Muscle layer of colon (tissue), 2 donors: ENCODE data around the gene ASPG.

Experiments used
- H3K27ac ChIP-seq: one replicate; pipeline ENCODE4 v1.7.0; 2013; ENCODE audit warnings: low read depth, mild to moderate bottlenecking, low read length, moderate library complexity
- H3K27me3 ChIP-seq, 2 donors: one replicate each; pipeline ENCODE4 v1.7.0; 2013; ENCODE audit warnings: low read length in 2 of 2, mild to moderate bottlenecking in 2 of 2; ENCODE audit not compliant: insufficient read depth in 2 of 2, control insufficient read depth in 1 of 2
- H3K36me3 ChIP-seq: one replicate; pipeline ENCODE4 v1.7.0; 2013; ENCODE audit warnings: mild to moderate bottlenecking, low read length; ENCODE audit not compliant: insufficient read depth
- H3K4me1 ChIP-seq: one replicate; pipeline ENCODE4 v1.7.0; 2013; ENCODE audit warnings: mild to moderate bottlenecking, low read length; ENCODE audit not compliant: insufficient read depth
- H3K4me3 ChIP-seq, 2 donors: one replicate each; pipeline ENCODE4 v1.7.0; 2013; ENCODE audit warnings: low read length in 2 of 2, low read depth in 1 of 2, mild to moderate bottlenecking in 1 of 2, moderate library complexity in 1 of 2
- H3K9ac ChIP-seq: one replicate; pipeline ENCODE4 v1.7.0; 2013; ENCODE audit warnings: low read length
- H3K9me3 ChIP-seq: one replicate; pipeline ENCODE4 v1.7.0; 2013; ENCODE audit warnings: mild to moderate bottlenecking, low read length
- donor health status: abdominal sarcoma.
- donor health status: Adenocarcinoma of cecum.

ASPG gene

GRCh38 chr14:104051092-104051813 is 34.2 kb upstream of the ASPG start:
- Histone ChIP-seq H3K4me1 (no peaks in the 10 kb centered on the region), H3K27ac (no peak overlapping the region), H3K27me3 (no peaks in the 10 kb centered on the region), H3K9me3 (no peaks in the 10 kb centered on the region), H3K4me3 (no peak overlapping the region), H3K9ac (no peak overlapping the region), H3K36me3 (no peaks in the 10 kb centered on the region)

DNA sequence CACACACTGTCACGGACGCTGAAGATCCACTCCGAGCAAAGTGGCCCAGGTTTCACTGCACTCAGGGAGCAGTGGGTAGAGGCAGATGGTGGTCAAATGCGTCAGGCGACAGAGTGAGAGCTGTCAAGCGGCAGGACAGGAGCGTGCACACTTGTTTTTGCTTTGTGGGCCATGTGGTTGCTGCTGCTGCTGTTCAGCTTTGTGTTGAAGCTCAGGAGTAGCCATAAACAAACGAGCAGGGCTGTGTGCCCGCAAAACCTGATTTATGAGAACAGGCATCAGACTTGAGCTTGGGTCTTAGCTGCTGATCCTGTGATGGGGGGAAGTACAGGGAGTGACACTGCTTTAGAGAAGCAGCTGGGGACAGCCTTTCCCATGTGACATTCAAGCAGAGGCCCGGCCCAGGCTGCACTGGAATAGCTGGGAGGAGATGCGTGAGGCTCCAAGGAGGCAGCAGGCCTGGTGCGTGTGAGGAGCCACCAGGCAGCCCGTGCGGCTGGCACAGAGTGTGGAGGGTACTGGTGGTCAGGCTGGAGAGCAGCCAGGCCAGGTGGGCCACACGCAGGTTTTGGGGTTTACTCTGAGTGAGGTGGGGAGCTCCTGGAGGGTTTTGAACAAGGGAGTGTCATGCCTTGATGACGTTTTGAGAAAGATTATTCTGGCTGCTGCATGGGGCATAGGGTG is 31.1 kb upstream of the ASPG start:
- H3K9me3 ChIP-seq: no peaks in the 10 kb centered on the region
- H3K27me3 ChIP-seq: no peaks in the 10 kb centered on the region
- H3K27ac ChIP-seq: no peak overlapping the region
- H3K9ac ChIP-seq: no peak overlapping the region
- H3K4me3 ChIP-seq: no peak overlapping the region
- no peaks in the 10 kb centered on the region for H3K36me3 ChIP-seq
- H3K4me1 ChIP-seq: no peaks in the 10 kb centered on the region

- Histone ChIP-seq H3K27me3 (no peaks in the 10 kb centered on the region), H3K4me3 (no peak overlapping the region), H3K4me1 (no peaks in the 10 kb centered on the region), H3K9ac (no peak overlapping the region), H3K36me3 (no peaks in the 10 kb centered on the region), H3K27ac (no peak overlapping the region), H3K9me3 (no peaks in the 10 kb centered on the region)
These were observed 23.2 kb upstream of the ASPG start for GRCh38 chr14:104062281-104062680.

DNA sequence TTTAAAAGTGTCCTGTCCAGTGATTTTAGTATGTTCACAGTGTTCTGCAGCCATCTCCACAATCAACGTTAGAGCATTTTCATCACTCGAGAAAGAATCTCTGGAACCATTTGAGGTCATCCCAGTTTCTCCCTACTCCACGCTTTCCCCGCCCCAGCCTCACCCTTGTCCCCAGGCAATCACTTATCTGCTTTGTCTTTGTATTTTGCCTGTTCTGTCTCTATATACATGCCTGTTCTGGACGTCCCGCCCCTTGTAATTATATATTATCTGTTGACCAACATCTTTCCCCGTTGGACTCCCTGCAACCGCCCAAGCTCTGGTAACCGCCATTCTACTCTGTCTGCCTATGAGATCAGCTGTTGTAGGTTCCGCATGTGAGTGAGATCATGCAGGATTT is 21.5 kb upstream of the ASPG start:
- Histone ChIP-seq H3K4me1 (no peaks in the 10 kb centered on the region), H3K9me3 (no peaks in the 10 kb centered on the region), H3K36me3 (no peaks in the 10 kb centered on the region), H3K27ac (no peak overlapping the region), H3K27me3 (no peaks in the 10 kb centered on the region), H3K4me3 (no peak overlapping the region), H3K9ac (no peak overlapping the region)

GRCh38 chr14:104066279-104066678 is 19.2 kb upstream of the ASPG start:
- no peaks in the 10 kb centered on the region for H3K4me1 ChIP-seq
- no peak overlapping the region for H3K27ac ChIP-seq

DNA sequence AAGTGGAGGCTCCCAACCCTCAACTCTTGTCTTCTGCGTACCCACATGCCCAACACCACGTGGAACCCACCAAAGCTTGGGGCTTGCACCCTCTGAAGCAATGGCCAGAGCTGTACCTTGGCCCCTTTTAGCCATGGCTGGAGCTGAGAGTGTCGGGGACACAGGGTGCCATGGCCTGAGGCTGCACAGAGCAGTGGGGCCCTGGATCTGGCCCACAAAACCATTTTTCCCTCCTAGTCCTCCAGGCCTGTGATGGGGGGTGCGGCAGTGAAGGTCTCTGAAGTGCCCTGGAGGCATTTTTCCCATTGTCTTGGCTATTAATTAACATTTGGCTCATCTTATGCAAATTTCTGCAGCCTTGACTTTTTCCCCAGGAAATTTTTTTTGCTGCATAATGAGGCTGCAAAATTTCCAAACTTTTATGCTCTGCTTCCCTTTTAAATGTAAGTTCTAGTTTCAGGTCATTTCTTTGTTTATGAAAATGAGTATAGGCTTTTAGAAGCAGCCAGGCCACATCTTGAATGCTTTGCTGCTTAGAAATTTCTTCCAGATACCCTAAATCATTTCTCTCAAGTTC is 18.7 kb upstream of the ASPG start:
- Histone ChIP-seq H3K27me3 (no peaks in the 10 kb centered on the region), H3K4me3 (no peak overlapping the region), H3K4me1 (no peaks in the 10 kb centered on the region), H3K36me3 (no peaks in the 10 kb centered on the region), H3K27ac (no peak overlapping the region), H3K9me3 (no peaks in the 10 kb centered on the region), H3K9ac (no peak overlapping the region)

More at GRCh38 chr14:104066279-104066678, 19.2 kb upstream of the ASPG start:
- Histone ChIP-seq H3K9me3 (no peaks in the 10 kb centered on the region), H3K36me3 (no peaks in the 10 kb centered on the region), H3K27me3 (no peaks in the 10 kb centered on the region), H3K4me3 (no peak overlapping the region), H3K9ac (no peak overlapping the region)

DNA sequence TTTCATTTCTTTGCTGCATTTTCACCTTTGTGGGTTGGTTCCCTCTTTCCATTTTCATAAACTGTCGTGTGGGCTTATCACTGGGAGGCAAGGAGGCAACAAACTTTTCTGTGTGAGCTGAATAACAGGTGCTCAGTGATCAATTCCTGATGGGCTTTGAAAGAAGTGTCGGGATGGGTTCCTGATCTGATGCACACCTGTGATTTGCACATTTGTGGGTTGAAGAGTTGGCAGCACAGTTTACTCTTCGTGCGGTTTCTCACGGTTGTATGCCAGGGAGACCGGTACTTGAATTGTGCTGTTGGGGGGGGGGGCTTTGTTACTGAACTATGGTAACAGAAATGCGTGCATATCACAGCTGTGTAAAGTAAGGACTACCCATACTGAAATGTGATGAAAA is 16.0 kb upstream of the ASPG start:
- Histone ChIP-seq H3K9ac (no peak overlapping the region), H3K9me3 (no peaks in the 10 kb centered on the region), H3K27me3 (no peaks in the 10 kb centered on the region), H3K4me1 (no peaks in the 10 kb centered on the region), H3K4me3 (no peak overlapping the region), H3K27ac (no peak overlapping the region), H3K36me3 (no peaks in the 10 kb centered on the region)

DNA sequence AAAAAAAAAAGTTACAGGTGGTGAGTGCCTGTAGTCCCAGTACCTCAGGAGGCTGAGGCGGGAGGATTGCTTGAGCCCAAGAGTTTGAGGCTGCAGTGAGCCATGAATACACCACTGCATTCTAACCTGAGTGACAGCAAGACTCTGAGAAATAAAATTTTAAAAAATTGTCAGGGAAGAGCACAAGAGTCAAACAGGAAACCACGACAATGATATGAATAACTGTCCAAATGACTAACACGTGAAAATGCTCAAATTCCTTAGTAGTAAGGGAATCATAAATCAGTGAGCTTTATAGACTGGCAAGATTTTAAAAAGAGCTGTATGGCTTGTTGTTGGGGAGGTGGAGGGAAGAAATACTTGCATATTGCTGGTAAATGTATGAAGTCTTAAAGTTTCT is 12.9 kb upstream of the ASPG start:
- H3K4me3 ChIP-seq: no peak overlapping the region
- no peak overlapping the region for H3K9ac ChIP-seq
- no peak overlapping the region for H3K27ac ChIP-seq
- no peaks in the 10 kb centered on the region for H3K36me3 ChIP-seq
- H3K27me3 ChIP-seq: peaks cover 0 to 3% of the 10 kb centered on the region in 2 donors
- H3K4me1 ChIP-seq: peaks cover under 1% of the 10 kb centered on the region
- no peaks in the 10 kb centered on the region for H3K9me3 ChIP-seq

DNA sequence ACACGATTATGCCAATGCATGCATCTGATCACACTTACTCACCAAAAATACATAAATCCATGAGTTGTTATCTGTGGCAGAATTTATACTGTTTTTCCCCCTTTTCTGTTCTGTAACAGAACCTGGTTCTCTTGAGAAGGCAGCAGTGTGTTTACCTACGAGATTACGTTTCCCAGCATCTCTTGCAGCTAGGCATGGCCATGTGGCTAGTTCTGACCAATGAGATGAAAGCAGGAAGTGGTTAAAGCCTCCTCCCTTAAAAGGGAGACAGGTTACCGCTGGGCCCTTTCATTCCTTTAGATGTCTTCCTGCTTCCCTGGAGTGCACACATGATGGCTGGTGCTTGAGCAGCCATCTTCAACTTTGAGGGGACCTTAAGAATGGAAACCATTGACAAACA is 11.7 kb upstream of the ASPG start:
- peaks cover 8% of the 10 kb centered on the region for H3K4me1 ChIP-seq
- peaks cover 0 to 3% of the 10 kb centered on the region in 2 donors for H3K27me3 ChIP-seq
- no peak overlapping the region for H3K9ac ChIP-seq
- H3K4me3 ChIP-seq: no peak overlapping the region
- no peaks in the 10 kb centered on the region for H3K36me3 ChIP-seq
- no peak overlapping the region for H3K27ac ChIP-seq
- no peaks in the 10 kb centered on the region for H3K9me3 ChIP-seq

DNA sequence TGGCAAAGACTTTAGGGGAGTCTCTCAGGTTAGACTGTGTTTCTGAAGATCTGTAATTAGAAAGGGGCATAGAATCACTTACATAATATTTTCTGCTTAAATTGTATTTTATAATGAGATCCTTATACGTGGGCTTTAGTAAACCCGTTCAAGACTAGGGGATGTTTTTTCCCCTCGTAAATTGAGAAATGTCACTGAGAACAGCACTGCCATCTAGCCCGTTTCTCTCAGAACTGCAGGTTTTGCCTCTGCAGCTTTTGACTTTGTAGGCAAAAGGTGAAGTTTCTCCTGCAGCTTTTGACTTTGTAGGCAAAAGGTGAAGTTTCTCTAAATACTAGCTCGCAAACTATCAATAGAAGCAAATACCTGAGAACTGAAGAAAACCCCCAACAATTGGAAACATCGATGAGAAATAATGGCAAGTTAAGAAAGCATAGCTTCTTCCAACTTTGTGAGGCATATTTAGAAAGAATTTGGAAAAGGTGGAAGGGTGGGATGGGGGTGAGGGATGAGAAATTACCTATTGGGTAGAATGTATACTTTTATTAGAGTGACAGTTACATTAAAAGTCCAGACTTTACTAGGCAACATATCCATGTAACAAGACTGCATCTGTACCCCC is 9.9 kb upstream of the ASPG start:
- H3K4me3 ChIP-seq: no peak overlapping the region
- H3K4me1 ChIP-seq: peaks cover 8% of the 10 kb centered on the region
- peaks cover 0 to 3% of the 10 kb centered on the region in 2 donors for H3K27me3 ChIP-seq
- no peak overlapping the region for H3K9ac ChIP-seq
- H3K27ac ChIP-seq: no peak overlapping the region
- H3K9me3 ChIP-seq: no peaks in the 10 kb centered on the region
- H3K36me3 ChIP-seq: no peaks in the 10 kb centered on the region

DNA sequence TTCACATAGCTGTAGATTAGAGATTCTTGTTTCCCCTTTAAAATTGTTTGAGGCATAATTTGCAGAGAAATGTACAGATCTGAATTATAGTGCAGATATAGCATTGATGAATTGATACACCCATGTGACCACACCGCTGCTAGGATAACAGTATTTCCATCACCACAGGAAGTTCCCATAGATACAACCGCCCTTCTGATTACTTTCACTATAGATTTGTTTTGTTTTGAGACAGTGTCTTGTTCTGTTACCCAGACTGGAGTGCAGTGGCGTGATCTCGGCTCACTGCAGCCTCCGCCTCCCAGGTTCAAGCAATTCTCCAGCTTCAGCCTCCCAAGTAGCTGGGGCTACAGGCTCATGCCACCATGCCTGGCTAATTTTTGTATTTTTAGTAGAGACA is 8.8 kb upstream of the ASPG start:
- Histone ChIP-seq H3K9me3 (no peaks in the 10 kb centered on the region), H3K36me3 (no peaks in the 10 kb centered on the region), H3K4me1 (peaks cover 8% of the 10 kb centered on the region), H3K4me3 (no peak overlapping the region), H3K27me3 (peaks cover 0 to 3% of the 10 kb centered on the region in 2 donors), H3K9ac (no peak overlapping the region), H3K27ac (no peak overlapping the region)
